Measurements from ENCODE around the gene NPPC.

The NPPC gene

GRCh38 chr2:231920366-231920765 is 5.8 kb downstream of the NPPC start (continued):
- TF ChIP-seq PATZ1 (CRISPR knock-in tag; IDR thresholded peaks at IDR 0.05; ENCODE audit: borderline replicate concordance) (no peak), GLIS3 (CRISPR knock-in tag; IDR thresholded peaks at IDR 0.05) (no peak)

- TF ChIP-seq TOX (CRISPR knock-in tag; IDR thresholded peaks at IDR 0.05; ENCODE audit: borderline replicate concordance) (no peak), ZNF565 (CRISPR knock-in tag; conservative IDR thresholded peaks at IDR 0.05; ENCODE audit: low read depth) (no peak), PATZ1 (CRISPR knock-in tag; IDR thresholded peaks at IDR 0.05; ENCODE audit: borderline replicate concordance) (no peak)
- ATAC-seq = no peak
Observed at GRCh38 chr2:231919341-231920035, 6.7 kb downstream of the NPPC start.

- TF ChIP-seq GLIS3 (CRISPR knock-in tag; IDR thresholded peaks at IDR 0.05) = no peak
- TF ChIP-seq OSR1 (CRISPR knock-in tag; IDR thresholded peaks at IDR 0.05) = no peak
- TF ChIP-seq ZNF565 (CRISPR knock-in tag; conservative IDR thresholded peaks at IDR 0.05; ENCODE audit: low read depth) = no peak
- no peak for TF ChIP-seq RARB (CRISPR knock-in tag; IDR thresholded peaks at IDR 0.05)
- TF ChIP-seq TOX (CRISPR knock-in tag; IDR thresholded peaks at IDR 0.05; ENCODE audit: borderline replicate concordance) = no peak
- no peak for TF ChIP-seq ZNF8 (CRISPR knock-in tag; IDR thresholded peaks at IDR 0.05)
- no peak for TF ChIP-seq ZNF70 (CRISPR knock-in tag; IDR thresholded peaks at IDR 0.05)
- no peak for TF ChIP-seq TCF4 (CRISPR knock-in tag; IDR thresholded peaks at IDR 0.05; ENCODE audit: borderline replicate concordance)
- TF ChIP-seq PATZ1 (CRISPR knock-in tag; IDR thresholded peaks at IDR 0.05; ENCODE audit: borderline replicate concordance) = no peak
- no peak for TF ChIP-seq BACH2 (CRISPR knock-in tag; IDR thresholded peaks at IDR 0.05; ENCODE audit: borderline replicate concordance)
- TF ChIP-seq SNAI2 (CRISPR knock-in tag; IDR thresholded peaks at IDR 0.05) = no peak
- no peak for TF ChIP-seq POU6F1 (CRISPR knock-in tag; IDR thresholded peaks at IDR 0.05; ENCODE audit: borderline replicate concordance, low read depth)
- TF ChIP-seq PPARA (CRISPR knock-in tag; IDR thresholded peaks at IDR 0.05; ENCODE audit: borderline replicate concordance) = no peak
- no peak for TF ChIP-seq ZFP30 (CRISPR knock-in tag; IDR thresholded peaks at IDR 0.05)
- TF ChIP-seq ZC3H10 (CRISPR knock-in tag; IDR thresholded peaks at IDR 0.05) = no peak
- ATAC-seq = no peak
Observed at GRCh38 chr2:231918501-231919330, 7.5 kb downstream of the NPPC start.

GRCh38 chr2:231917280-231918066 is 8.7 kb downstream of the NPPC start:
- no peak for TF ChIP-seq BACH2 (CRISPR knock-in tag; IDR thresholded peaks at IDR 0.05; ENCODE audit: borderline replicate concordance)
- ATAC-seq = no peak; the same call in 1 of the 3 replicates

Measured in SK-N-SH treated with all-trans-retinoic acid at 6 μM for 48 hours (cell line).